ENCODE results near the gene LIPC. TPM values are rescaled to one million over a fixed set of nuclear protein-coding genes. Genes with fewer than 3 reads are reported as not detected.

Gene LIPC
- total RNA-seq, 1 experiment from 2014 or later = not detected

DNA sequence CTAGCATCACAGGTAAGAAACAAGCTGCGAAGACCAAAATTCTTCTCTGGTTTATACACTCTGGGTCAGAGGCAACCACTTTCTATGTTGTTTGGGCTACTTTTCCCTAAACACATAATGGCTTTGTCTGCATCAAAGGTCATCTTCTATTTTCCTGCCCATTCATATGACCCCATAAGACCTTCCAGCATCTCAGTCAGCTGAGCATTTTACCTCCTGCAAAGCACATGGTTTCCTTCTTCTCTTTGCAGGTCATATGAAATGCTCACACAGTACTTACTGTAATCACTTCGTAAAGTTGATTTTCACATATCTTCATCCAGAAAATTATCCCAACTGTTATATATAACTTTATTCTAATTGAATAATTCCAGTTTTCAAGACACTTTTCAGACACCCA lies 34.8 kb downstream of the LIPC start:
- ChIA-PET CTCF (no interaction called here), POLR2A (ENCODE audit: low non-redundant PET) (no interaction called here)
- no peaks in the 10 kb centered on the region for H3K36me3 ChIP-seq (ENCODE audit: insufficient read depth, low read length, poor library complexity, severe bottlenecking)
- H3K4me3 ChIP-seq (ENCODE audit: low read depth, low read length, poor library complexity, severe bottlenecking) = no peak overlapping the region
- intact Hi-C loops (cut with micrococcal nuclease; ENCODE audit: unreplicated experiment) = no loop called here
- H3K27ac ChIP-seq (ENCODE audit: low read depth, low read length, poor library complexity, severe bottlenecking) = no peak overlapping the region
- H3K4me1 ChIP-seq (ENCODE audit: insufficient read depth, low read length, poor library complexity, severe bottlenecking) = peaks cover 40% of the 10 kb centered on the region
- H3K27me3 ChIP-seq (replicated peaks; ENCODE audit: insufficient read depth, low read depth, low read length, poor library complexity) = no peaks in the 10 kb centered on the region
- H3K9me3 ChIP-seq (ENCODE audit: low read depth, low read length, poor library complexity, severe bottlenecking) = no peaks in the 10 kb centered on the region
- no peak for DNase-seq (ENCODE audit: low spot score)
- BruUV-seq (replicated peaks) = no TSS peak
- TF ChIP-seq EZH2 (IDR thresholded peaks at IDR 0.05; ENCODE audit: borderline replicate concordance, low read depth, low read length, poor library complexity, severe bottlenecking) (no peak), CTCF (conservative IDR thresholded peaks at IDR 0.05; ENCODE audit: low read depth, low read length) (no peak)

- ChIA-PET POLR2A (ENCODE audit: low non-redundant PET) (no interaction called here), CTCF (no interaction called here)
- peak; percentile 51 for DNase-seq (ENCODE audit: low spot score)
- Histone ChIP-seq H3K4me1 (ENCODE audit: insufficient read depth, low read length, poor library complexity, severe bottlenecking) (peaks cover 47% of the 10 kb centered on the region), H3K27me3 (replicated peaks; ENCODE audit: insufficient read depth, low read depth, low read length, poor library complexity) (no peaks in the 10 kb centered on the region), H3K27ac (ENCODE audit: low read depth, low read length, poor library complexity, severe bottlenecking) (no peak overlapping the region), H3K36me3 (ENCODE audit: insufficient read depth, low read length, poor library complexity, severe bottlenecking) (no peaks in the 10 kb centered on the region), H3K4me3 (ENCODE audit: low read depth, low read length, poor library complexity, severe bottlenecking) (no peak overlapping the region), H3K9me3 (ENCODE audit: low read depth, low read length, poor library complexity, severe bottlenecking) (no peaks in the 10 kb centered on the region)
- no TSS peak for BruUV-seq (replicated peaks)
- intact Hi-C loops (cut with micrococcal nuclease; ENCODE audit: unreplicated experiment) = no loop called here
- TF ChIP-seq EZH2 (IDR thresholded peaks at IDR 0.05; ENCODE audit: borderline replicate concordance, low read depth, low read length, poor library complexity, severe bottlenecking) (no peak), CTCF (conservative IDR thresholded peaks at IDR 0.05; ENCODE audit: low read depth, low read length) (no peak)
Measured at GRCh38 chr15:58467121-58467721, 35.4 kb downstream of the LIPC start.

DNA sequence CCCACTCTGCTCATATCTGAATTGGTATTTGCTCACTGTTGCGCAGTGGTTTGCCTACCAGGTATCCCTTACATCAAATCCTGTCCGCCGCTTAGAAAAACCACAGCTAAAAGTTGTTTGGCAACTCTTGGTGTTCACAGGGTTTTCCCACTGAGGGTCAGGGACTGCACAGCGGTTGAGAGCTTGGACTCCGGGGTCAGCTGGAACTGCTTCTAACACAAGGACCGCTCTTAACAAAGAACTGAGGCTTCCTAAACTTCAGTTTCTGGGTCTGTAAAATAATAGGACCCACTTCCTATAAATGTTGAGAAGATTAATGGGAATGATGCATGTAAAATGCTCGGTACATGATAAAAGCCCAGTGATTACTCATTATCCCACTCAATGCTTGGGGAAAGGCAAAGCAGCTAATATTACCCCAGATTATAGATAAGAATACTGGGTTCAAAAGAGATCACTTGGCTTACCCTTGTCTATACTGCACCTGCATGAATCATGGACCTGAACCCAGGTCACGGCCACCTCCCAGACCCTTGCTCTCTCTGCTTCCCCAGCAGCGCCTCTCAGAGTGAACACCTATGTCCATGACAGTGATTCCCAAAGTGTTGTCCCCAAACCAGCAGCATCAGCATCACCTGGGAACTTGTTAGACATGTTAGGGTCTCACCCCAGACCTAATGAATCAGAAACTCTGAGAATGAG lies 36.1 kb downstream of the LIPC start:
- intact Hi-C loops (cut with micrococcal nuclease; ENCODE audit: unreplicated experiment) = no loop called here
- no peaks in the 10 kb centered on the region for H3K36me3 ChIP-seq (ENCODE audit: insufficient read depth, low read length, poor library complexity, severe bottlenecking)
- no TSS peak for BruUV-seq (replicated peaks)
- POLR2A ChIA-PET (ENCODE audit: low non-redundant PET) = no interaction called here
- H3K27ac ChIP-seq (ENCODE audit: low read depth, low read length, poor library complexity, severe bottlenecking) = no peak overlapping the region
- TF ChIP-seq CTCF (conservative IDR thresholded peaks at IDR 0.05; ENCODE audit: low read depth, low read length) = no peak
- no peaks in the 10 kb centered on the region for H3K9me3 ChIP-seq (ENCODE audit: low read depth, low read length, poor library complexity, severe bottlenecking)
- CTCF ChIA-PET = no interaction called here
- no peak overlapping the region for H3K4me3 ChIP-seq (ENCODE audit: low read depth, low read length, poor library complexity, severe bottlenecking)
- DNase-seq (ENCODE audit: low spot score) = no peak
- no peaks in the 10 kb centered on the region for H3K27me3 ChIP-seq (replicated peaks; ENCODE audit: insufficient read depth, low read depth, low read length, poor library complexity)
- H3K4me1 ChIP-seq (ENCODE audit: insufficient read depth, low read length, poor library complexity, severe bottlenecking) = peaks cover 53% of the 10 kb centered on the region

Data from A673 (cell line).